Measurements from ENCODE around the gene CIDEA.
"Not testable (repeated sequence)": the region's sequence is repeated elsewhere in the genome, so short reads cannot be mapped to it uniquely, and the experiment has no call there.

CIDEA gene

DNA sequence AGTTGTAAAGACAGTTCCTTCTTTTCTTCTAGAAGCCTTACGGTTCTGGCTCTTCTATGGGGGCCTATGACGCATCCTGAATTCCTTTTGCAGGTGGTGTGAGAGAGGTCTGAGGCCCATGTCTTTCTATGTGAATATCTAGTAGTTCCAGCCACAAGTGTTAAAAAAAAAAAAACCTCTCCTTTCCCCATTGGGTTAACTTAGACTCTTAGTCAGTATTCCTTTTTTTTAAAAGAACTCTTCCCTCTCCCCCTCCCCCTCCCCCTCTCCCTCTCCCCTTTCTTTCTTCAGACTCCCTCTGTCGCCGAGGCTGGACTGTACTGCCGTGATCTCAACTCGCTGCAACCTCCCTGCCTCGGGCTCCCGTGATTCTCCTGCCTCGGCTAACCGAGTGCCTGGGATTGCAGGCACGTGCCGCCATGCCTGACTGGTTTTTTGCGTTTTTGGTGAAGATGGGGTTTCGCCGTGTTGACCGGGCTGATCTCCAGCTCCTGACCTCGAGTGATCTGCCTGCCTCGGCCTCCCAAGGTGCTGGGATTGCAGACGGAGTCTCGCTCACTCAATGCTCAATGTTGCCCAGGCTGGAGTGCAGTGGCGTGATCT is 11.4 kb upstream of the CIDEA start:
- ATAC-seq: no peak
- TF ChIP-seq, protein P1, sequence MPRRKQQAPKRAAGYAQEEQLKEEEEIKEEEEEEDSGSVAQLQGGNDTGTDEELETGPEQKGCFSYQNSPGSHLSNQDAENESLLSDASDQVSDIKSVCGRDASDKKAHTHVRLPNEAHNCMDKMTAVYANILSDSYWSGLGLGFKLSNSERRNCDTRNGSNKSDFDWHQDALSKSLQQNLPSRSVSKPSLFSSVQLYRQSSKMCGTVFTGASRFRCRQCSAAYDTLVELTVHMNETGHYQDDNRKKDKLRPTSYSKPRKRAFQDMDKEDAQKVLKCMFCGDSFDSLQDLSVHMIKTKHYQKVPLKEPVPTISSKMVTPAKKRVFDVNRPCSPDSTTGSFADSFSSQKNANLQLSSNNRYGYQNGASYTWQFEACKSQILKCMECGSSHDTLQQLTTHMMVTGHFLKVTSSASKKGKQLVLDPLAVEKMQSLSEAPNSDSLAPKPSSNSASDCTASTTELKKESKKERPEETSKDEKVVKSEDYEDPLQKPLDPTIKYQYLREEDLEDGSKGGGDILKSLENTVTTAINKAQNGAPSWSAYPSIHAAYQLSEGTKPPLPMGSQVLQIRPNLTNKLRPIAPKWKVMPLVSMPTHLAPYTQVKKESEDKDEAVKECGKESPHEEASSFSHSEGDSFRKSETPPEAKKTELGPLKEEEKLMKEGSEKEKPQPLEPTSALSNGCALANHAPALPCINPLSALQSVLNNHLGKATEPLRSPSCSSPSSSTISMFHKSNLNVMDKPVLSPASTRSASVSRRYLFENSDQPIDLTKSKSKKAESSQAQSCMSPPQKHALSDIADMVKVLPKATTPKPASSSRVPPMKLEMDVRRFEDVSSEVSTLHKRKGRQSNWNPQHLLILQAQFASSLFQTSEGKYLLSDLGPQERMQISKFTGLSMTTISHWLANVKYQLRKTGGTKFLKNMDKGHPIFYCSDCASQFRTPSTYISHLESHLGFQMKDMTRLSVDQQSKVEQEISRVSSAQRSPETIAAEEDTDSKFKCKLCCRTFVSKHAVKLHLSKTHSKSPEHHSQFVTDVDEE (CRISPR knock-in tag; IDR thresholded peaks at IDR 0.05): no peak
- TF ChIP-seq BACH2 (CRISPR knock-in tag; IDR thresholded peaks at IDR 0.05; ENCODE audit: borderline replicate concordance): no peak
- TF ChIP-seq RARB (CRISPR knock-in tag; IDR thresholded peaks at IDR 0.05): no peak
- TF ChIP-seq ZFP30 (CRISPR knock-in tag; IDR thresholded peaks at IDR 0.05): no peak
- no peak for TF ChIP-seq ESRRG (CRISPR knock-in tag; IDR thresholded peaks at IDR 0.05)
- TF ChIP-seq TOX (CRISPR knock-in tag; IDR thresholded peaks at IDR 0.05; ENCODE audit: borderline replicate concordance): no peak
- TF ChIP-seq TCF4 (CRISPR knock-in tag; IDR thresholded peaks at IDR 0.05; ENCODE audit: borderline replicate concordance): no peak
- TF ChIP-seq SNAI2 (CRISPR knock-in tag; IDR thresholded peaks at IDR 0.05): no peak
- no peak for TF ChIP-seq CSDC2 (CRISPR knock-in tag; IDR thresholded peaks at IDR 0.05)
- TF ChIP-seq ZNF70 (CRISPR knock-in tag; IDR thresholded peaks at IDR 0.05): no peak
- TF ChIP-seq ARNTL (CRISPR knock-in tag; IDR thresholded peaks at IDR 0.05; ENCODE audit: borderline replicate concordance, low read depth): no peak
- TF ChIP-seq, protein P2, sequence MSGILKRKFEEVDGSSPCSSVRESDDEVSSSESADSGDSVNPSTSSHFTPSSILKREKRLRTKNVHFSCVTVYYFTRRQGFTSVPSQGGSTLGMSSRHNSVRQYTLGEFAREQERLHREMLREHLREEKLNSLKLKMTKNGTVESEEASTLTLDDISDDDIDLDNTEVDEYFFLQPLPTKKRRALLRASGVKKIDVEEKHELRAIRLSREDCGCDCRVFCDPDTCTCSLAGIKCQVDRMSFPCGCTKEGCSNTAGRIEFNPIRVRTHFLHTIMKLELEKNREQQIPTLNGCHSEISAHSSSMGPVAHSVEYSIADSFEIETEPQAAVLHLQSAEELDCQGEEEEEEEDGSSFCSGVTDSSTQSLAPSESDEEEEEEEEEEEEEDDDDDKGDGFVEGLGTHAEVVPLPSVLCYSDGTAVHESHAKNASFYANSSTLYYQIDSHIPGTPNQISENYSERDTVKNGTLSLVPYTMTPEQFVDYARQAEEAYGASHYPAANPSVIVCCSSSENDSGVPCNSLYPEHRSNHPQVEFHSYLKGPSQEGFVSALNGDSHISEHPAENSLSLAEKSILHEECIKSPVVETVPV (CRISPR knock-in tag; IDR thresholded peaks at IDR 0.05): no peak
- TF ChIP-seq, protein P3, sequence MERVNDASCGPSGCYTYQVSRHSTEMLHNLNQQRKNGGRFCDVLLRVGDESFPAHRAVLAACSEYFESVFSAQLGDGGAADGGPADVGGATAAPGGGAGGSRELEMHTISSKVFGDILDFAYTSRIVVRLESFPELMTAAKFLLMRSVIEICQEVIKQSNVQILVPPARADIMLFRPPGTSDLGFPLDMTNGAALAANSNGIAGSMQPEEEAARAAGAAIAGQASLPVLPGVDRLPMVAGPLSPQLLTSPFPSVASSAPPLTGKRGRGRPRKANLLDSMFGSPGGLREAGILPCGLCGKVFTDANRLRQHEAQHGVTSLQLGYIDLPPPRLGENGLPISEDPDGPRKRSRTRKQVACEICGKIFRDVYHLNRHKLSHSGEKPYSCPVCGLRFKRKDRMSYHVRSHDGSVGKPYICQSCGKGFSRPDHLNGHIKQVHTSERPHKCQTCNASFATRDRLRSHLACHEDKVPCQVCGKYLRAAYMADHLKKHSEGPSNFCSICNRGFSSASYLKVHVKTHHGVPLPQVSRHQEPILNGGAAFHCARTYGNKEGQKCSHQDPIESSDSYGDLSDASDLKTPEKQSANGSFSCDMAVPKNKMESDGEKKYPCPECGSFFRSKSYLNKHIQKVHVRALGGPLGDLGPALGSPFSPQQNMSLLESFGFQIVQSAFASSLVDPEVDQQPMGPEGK (CRISPR knock-in tag; IDR thresholded peaks at IDR 0.05; ENCODE audit: borderline replicate concordance): no peak
- no peak for TF ChIP-seq ZC3H10 (CRISPR knock-in tag; IDR thresholded peaks at IDR 0.05)
- no peak for TF ChIP-seq ZNF565 (CRISPR knock-in tag; conservative IDR thresholded peaks at IDR 0.05; ENCODE audit: low read depth)
- no peak for TF ChIP-seq ZFP3 (CRISPR knock-in tag; IDR thresholded peaks at IDR 0.05)
- no peak for TF ChIP-seq GLIS3 (CRISPR knock-in tag; IDR thresholded peaks at IDR 0.05)

DNA sequence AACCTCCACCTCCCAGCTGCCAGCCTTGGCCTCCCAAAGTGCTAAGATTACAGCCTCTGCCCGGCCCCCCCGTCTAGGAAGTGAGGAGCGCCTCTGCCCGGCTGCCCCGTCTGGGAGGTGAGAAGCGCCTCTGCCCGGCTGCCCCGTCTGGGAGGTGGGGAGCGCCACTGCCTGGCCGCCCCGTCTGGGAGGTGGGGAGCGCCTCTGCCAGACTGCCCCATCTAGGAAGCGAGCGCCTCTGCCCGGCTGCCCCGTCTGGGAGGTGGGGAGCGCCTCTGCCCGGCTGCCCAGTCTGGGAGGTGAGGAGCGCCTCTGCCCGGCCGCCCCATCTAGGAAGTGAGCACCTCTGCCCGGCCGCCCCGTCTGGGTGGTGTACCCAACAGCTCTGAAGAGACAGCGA is 10.9 kb upstream of the CIDEA start:
- ATAC-seq: not testable (repeated sequence)

DNA sequence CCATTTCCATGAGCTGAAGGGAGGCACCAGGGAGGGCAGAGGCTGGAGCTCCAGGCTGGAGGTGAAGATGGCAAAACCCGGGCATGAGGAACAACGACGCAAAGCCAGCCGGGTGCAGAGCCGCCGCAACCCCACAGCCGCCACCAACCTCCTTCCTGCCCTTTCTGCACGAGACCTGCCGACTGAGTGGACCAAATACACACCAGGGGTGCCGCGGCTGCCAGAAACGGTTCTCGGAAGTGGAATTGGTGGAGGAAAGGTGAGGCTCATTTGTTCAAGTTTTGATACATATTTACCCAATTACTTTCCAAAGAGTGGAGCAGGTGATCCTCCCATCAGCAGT is 8.4 kb upstream of the CIDEA start:
- ATAC-seq: no peak
- TF ChIP-seq, protein P3 (CRISPR knock-in tag; IDR thresholded peaks at IDR 0.05; ENCODE audit: borderline replicate concordance): no peak
- TF ChIP-seq ESRRG (CRISPR knock-in tag; IDR thresholded peaks at IDR 0.05) (no peak), ISL1 (CRISPR knock-in tag; IDR thresholded peaks at IDR 0.05) (no peak), SNAI2 (CRISPR knock-in tag; IDR thresholded peaks at IDR 0.05) (no peak), PPARA (CRISPR knock-in tag; IDR thresholded peaks at IDR 0.05; ENCODE audit: borderline replicate concordance) (no peak), ZC3H10 (CRISPR knock-in tag; IDR thresholded peaks at IDR 0.05) (no peak), ZFP30 (CRISPR knock-in tag; IDR thresholded peaks at IDR 0.05) (no peak), ARNTL (CRISPR knock-in tag; IDR thresholded peaks at IDR 0.05; ENCODE audit: borderline replicate concordance, low read depth) (no peak)
- TF ChIP-seq, protein P2 (CRISPR knock-in tag; IDR thresholded peaks at IDR 0.05): no peak
